Astrocyte of the spinal cord (primary cell): Measurements from ENCODE around the gene MMP17.

Experiments
- DNase-seq: peaks from one replicate; pipeline ENCODE4 v3.0.0; 2011; ENCODE audit warnings: low read depth, low spot score
- H3K4me3 ChIP-seq: 2 replicates; pipeline ENCODE4 v1.5.1; 2011; ENCODE audit warnings: low read depth, mild to moderate bottlenecking, low read length, moderate library complexity
- in situ Hi-C: cut with HindIII; loops from 2 replicates; pipeline ENCODE4 v1.10.0; 2017; ENCODE audit warnings: low sequenced_read_pairs
- TF ChIP-seq, protein P1 (sequence below): IDR thresholded peaks from 2 replicates; pipeline ENCODE4 v1.5.1; 2012; ENCODE audit warnings: low read depth, mild to moderate bottlenecking, low read length, inconsistent platforms

Gene MMP17

DNA sequence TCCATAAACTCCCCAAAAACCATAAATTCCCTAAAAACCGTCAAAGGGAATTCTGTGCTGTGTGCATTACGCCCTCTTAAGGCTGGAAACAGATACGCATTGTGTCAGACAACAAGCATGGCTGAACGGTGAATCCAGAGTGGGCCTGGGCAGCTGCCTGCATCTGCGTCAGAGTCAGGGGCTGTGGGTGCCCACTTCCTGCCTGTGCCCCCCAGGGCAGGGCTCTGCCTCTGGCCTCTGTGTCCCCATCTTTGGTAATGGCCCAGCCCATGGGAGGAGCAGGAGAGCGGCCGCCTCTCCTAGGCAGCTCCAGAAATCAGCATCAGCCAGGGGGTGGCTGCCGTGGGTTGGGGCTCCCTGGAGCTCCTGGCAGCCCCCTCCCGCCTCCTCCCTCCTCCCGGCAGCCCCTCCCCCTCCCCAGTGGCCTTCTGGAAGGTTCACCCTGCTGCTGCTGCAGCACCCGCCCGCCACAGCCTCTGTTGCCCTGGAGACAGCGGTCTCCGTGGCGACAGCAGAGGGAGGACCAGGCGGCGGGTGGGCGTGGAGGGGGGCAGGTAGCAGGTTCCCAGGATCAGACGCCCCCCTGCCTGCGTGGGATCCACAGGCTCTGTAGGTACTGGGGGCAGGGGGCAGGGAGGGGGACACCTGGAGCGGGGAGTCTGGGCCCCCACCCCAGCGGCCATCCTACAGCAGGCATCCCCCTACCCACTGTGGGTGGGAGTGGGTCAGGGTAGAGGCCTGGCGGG, 5.9 kb downstream of the MMP17 start:
- H3K4me3 ChIP-seq: no peak overlapping the region
- in situ Hi-C loops: no loop called here
- DNase-seq: peak; percentile 16
- TF ChIP-seq, protein P1, sequence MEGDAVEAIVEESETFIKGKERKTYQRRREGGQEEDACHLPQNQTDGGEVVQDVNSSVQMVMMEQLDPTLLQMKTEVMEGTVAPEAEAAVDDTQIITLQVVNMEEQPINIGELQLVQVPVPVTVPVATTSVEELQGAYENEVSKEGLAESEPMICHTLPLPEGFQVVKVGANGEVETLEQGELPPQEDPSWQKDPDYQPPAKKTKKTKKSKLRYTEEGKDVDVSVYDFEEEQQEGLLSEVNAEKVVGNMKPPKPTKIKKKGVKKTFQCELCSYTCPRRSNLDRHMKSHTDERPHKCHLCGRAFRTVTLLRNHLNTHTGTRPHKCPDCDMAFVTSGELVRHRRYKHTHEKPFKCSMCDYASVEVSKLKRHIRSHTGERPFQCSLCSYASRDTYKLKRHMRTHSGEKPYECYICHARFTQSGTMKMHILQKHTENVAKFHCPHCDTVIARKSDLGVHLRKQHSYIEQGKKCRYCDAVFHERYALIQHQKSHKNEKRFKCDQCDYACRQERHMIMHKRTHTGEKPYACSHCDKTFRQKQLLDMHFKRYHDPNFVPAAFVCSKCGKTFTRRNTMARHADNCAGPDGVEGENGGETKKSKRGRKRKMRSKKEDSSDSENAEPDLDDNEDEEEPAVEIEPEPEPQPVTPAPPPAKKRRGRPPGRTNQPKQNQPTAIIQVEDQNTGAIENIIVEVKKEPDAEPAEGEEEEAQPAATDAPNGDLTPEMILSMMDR: peak; percentile 72

DNA sequence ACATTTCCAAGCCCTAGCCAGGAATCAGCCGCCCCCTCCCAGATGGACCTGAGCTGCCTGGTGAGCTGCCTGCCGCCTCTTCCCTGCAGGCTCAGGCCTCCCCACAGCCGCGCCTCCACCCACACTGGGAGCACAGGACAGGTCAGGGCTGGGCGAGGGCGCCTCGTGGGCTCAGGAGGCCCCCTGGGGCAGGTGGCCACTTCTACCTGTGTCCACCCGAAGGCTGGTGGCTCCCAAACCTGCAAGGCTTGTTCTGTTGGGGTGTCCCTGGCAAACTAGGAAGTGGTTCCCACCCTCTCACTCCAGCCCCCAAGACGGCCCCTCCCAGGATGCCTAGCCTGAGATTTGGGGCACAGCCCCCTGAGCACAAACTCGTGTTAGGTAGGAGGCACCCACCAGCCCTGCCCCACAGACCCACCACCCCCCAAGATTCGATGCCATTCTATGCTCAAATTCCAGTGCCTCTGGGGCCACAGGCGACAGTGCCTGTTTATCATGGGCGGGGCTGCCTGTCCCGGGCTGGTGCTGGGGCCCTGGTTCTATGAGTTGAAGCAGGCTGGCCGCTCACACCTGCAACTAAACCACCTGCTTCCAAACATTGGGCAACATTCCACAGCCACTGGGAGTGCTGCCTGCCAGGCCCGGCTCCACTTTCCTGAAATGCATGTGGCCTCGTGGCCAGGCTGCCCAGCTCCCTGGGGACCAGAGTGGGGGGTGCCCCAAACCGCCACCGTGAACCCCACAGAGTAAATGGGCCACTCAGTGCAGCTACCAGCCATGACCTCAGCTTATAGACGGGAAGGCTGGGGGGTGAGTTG, 6.8 kb downstream of the MMP17 start:
- DNase-seq: no peak
- H3K4me3 ChIP-seq: no peak overlapping the region
- TF ChIP-seq, protein P1: no peak
- in situ Hi-C loops: no loop called here

DNA sequence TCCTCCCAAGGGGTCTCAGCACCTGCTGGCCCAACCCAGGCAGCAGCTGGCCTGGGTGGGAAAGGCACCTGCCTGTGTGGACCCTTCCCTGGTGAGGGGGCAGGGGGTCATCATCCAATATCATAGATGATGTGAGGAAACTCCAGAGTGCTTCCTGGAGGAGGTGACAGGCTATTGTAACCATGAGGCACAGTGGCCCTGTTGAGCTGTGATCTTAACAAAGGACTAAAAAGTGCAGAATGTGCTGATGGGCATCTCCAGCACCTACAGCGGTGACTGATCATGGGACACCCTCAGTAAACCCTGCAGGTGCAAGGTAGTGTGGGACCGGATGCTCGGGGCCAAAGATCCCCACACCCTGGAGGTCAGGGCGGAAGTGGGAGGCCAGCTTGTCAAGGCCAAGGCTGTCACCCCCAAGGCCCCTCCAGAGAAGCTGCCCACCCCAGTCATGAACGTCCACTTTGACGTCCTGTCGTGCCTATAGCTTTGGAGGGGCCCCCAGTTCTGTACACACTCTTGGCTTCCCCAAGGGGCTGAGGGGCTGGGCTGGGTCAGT, 7.5 kb downstream of the MMP17 start:
- in situ Hi-C loops: no loop called here
- TF ChIP-seq, protein P1: no peak
- DNase-seq: no peak
- H3K4me3 ChIP-seq: no peak overlapping the region

DNA sequence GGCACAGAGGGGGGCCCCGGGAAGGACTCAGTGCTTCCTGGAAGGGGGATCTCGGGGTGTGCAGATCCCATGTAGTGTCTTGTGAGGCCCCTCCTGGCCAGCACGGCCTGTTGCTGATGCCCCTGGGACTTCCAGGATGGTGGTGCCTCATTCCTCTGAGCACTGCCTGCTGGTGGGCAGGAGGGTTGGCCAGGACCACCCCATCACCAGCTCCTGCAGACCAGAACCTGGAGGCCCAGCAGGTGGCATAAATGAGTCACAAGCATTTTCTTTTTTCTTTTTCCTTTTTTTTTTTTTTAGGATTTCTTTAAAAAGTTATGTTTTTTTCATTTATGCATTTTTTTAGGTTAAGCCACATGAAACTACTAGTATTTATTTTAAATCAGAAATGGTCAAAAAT, 8.0 kb downstream of the MMP17 start:
- no peak overlapping the region for H3K4me3 ChIP-seq
- TF ChIP-seq, protein P1: peak; percentile 49
- peak; percentile 19 for DNase-seq
- in situ Hi-C loops: no loop called here

DNA sequence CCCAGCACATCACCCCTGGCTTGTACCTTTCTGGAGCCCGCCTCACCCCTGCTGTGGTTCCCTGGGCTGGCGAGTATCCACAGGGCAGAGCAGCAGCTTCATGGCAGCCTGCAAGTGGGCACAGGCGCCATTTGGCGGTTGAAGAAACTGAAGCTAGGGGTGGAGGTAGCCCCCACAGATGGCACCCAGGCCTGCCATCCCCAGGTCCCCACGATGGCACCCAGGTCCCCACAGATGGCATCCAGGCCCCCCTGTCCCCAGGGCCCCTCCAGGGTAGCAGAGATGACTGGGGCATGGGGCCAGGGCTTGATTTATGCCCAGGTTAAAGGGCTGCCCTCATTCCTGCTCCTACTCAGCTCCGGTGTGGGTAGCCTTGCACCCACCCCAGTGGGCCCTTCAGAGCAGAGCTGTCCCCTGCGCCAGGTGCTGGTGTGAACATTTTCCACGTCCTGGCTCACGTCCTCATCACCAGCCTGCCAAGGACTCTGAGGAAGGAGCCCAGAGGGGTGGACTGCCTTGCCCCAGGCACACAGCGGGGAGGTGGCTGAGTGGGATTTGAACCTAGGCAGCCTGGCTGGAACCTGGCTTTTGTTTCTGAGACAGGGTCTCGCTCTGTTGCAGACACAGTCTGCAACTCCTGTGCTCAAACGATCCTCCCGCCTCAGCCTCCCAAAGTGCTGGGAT, 8.7 kb downstream of the MMP17 start:
- no peak overlapping the region for H3K4me3 ChIP-seq
- DNase-seq: no peak
- in situ Hi-C loops: no loop called here
- TF ChIP-seq, protein P1: no peak
